Endothelial cell of umbilical vein (primary cell): Measurements from ENCODE around the gene FIGLA. TPM values are rescaled to one million over a fixed set of nuclear protein-coding genes. Genes with fewer than 3 reads are reported as not detected.

Source experiments
- BruUV-seq: library from RNA; stranded (reverse); fragments of 400-500 nt; replicated peaks from 2 replicates; lab custom pipeline; 2021; lab: Mats Ljungman, UMichigan
- CTCF ChIA-PET: fragments of 300-600, 350-600 bp; sonication (Branson Sonifier 250); formaldehyde crosslinking; loops from one replicate; lab custom pipeline; 2021; ENCODE audit warnings: antibody characterized with exemption, inconsistent platforms; lab: Charles Lee
- POLR2A ChIA-PET: fragments of 300-600, 350-600 bp; sonication (Branson Sonifier 250); formaldehyde crosslinking; loops from one replicate; lab custom pipeline; 2021; ENCODE audit warnings: antibody characterized with exemption, inconsistent platforms; lab: Charles Lee
- DNase-seq: peaks from one replicate; pipeline ENCODE4 v3.0.0-alpha.2; 2011; ENCODE audit warnings: low read depth, low spot score
- FAIRE-seq: peaks from 2 replicates; lab custom pipeline; 2011; peaks lifted over from hg19 to GRCh38; lab: Jason Lieb, UNC
- H2AFZ ChIP-seq: 2 replicates; pipeline ENCODE4 v1.6.0; 2012; ENCODE audit warnings: low read depth, low read length, control low read depth, inconsistent platforms
- H3K27ac ChIP-seq: 2 replicates; pipeline ENCODE4 v1.5.1; 2011; ENCODE audit warnings: low read depth, mild to moderate bottlenecking, control low read depth, low read length, moderate library complexity; ENCODE audit not compliant: insufficient read depth
- H3K27me3 ChIP-seq, 2 experiments: 2 replicates each; pipeline versions ENCODE4 v1.6.0 to v1.6.1; 2011; ENCODE audit warnings: low read length in 2 of 2, mixed read lengths in 1 of 2; ENCODE audit not compliant: control insufficient read depth in 2 of 2, insufficient read depth in 2 of 2
- H3K36me3 ChIP-seq, 2 experiments: 2 replicates in 1 of 2; 3 replicates in 1 of 2; pipeline ENCODE4 v1.5.1; 2011; ENCODE audit warnings: low read length in 2 of 2, mild to moderate bottlenecking in 1 of 2, moderate library complexity in 1 of 2; ENCODE audit not compliant: control insufficient read depth in 2 of 2, insufficient read depth in 2 of 2; ENCODE audit errors: extremely low read depth in 1 of 2
- H3K4me1 ChIP-seq: 3 replicates; pipeline ENCODE4 v1.5.1; 2011; ENCODE audit warnings: mild to moderate bottlenecking, low read length; ENCODE audit not compliant: control insufficient read depth, insufficient read depth; ENCODE audit errors: extremely low read depth
- H3K4me2 ChIP-seq: 2 replicates; pipeline ENCODE4 v1.6.1; 2011; ENCODE audit warnings: low read length, control low read depth, mixed read lengths; ENCODE audit not compliant: insufficient read depth
- H3K4me3 ChIP-seq, 3 experiments: fragments of 200-600 bp in 1 of 3; sonication (generic), shearing (Covaris generic) in 1 of 3; replicated peaks in 1 of 3; 2 replicates each; pipeline ENCODE4 v1.5.1; 2011 to 2016; ENCODE audit warnings: control low read depth in 3 of 3, low read length in 3 of 3, mild to moderate bottlenecking in 2 of 3, inconsistent platforms in 1 of 3, low read depth in 1 of 3, moderate library complexity in 1 of 3; ENCODE audit not compliant: insufficient read depth in 1 of 3
- H3K79me2 ChIP-seq: 2 replicates; pipeline ENCODE4 v1.6.0; 2012; ENCODE audit warnings: low read length, inconsistent platforms; ENCODE audit not compliant: control insufficient read depth, insufficient read depth
- H3K9ac ChIP-seq: replicated peaks from 2 replicates; pipeline ENCODE3; 2011; ENCODE audit warnings: low read length, control low read depth; ENCODE audit not compliant: insufficient read depth; ENCODE audit errors: extremely low read depth
- H3K9me1 ChIP-seq: replicated peaks from 3 replicates; pipeline ENCODE4 v1.6.0; 2011; ENCODE audit warnings: mild to moderate bottlenecking, low read length; ENCODE audit not compliant: control insufficient read depth, insufficient read depth; ENCODE audit errors: extremely low read depth
- H3K9me3 ChIP-seq: replicated peaks from 2 replicates; pipeline ENCODE4 v1.5.1; 2012; ENCODE audit warnings: low read length, inconsistent platforms; ENCODE audit not compliant: control insufficient read depth, insufficient read depth
- H4K20me1 ChIP-seq: replicated peaks from 2 replicates; pipeline ENCODE3; 2011; ENCODE audit warnings: mild to moderate bottlenecking, low read length; ENCODE audit not compliant: control insufficient read depth, insufficient read depth; ENCODE audit errors: extremely low read depth
- CTCF ChIP-seq, 2 donors: IDR thresholded peaks; 1 replicate in 1 of 2; 2 replicates in 1 of 2; pipeline ENCODE4 v1.5.1; 2011; ENCODE audit warnings: low read length in 2 of 2, mild to moderate bottlenecking in 2 of 2, moderate library complexity in 2 of 2, control low read depth in 1 of 2, inconsistent platforms in 1 of 2, low read depth in 1 of 2; ENCODE audit not compliant: insufficient read depth in 1 of 2; ENCODE audit errors: extremely low read depth in 1 of 2
- EZH2 ChIP-seq: IDR thresholded peaks from 2 replicates; pipeline ENCODE4 v1.6.1; 2012; ENCODE audit warnings: borderline replicate concordance, low read depth, mild to moderate bottlenecking, moderate library complexity, low read length, inconsistent platforms; ENCODE audit not compliant: severe bottlenecking
- FOS ChIP-seq: IDR thresholded peaks from 2 replicates; pipeline ENCODE4 v1.6.1; 2011; ENCODE audit warnings: mild to moderate bottlenecking, low read length, moderate library complexity, borderline replicate concordance; ENCODE audit not compliant: insufficient read depth
- GATA2 ChIP-seq: IDR thresholded peaks from 2 replicates; pipeline ENCODE4 v1.7.0; 2011; ENCODE audit warnings: low read depth, mild to moderate bottlenecking, moderate library complexity, mixed read lengths, low read length; ENCODE audit not compliant: insufficient read length, insufficient read depth
- JUN ChIP-seq: IDR thresholded peaks from 2 replicates; pipeline ENCODE4 v1.6.1; 2011; ENCODE audit warnings: borderline replicate concordance, low read depth; ENCODE audit not compliant: insufficient read length, insufficient read depth
- MYC ChIP-seq: IDR thresholded peaks from one replicate; pipeline ENCODE4 v1.6.1; 2011; ENCODE audit warnings: mild to moderate bottlenecking, low read depth, low read length
- POLR2A ChIP-seq: IDR thresholded peaks from 2 replicates; pipeline ENCODE4 v1.6.1; 2012; ENCODE audit warnings: low read depth, mild to moderate bottlenecking, control low read depth, low read length
- POLR2AphosphoS5 ChIP-seq: IDR thresholded peaks from 2 replicates; pipeline ENCODE4 v1.6.1; 2012; ENCODE audit warnings: low read depth, mild to moderate bottlenecking, control low read depth, low read length, moderate library complexity; ENCODE audit not compliant: insufficient read depth
- dilution Hi-C: fragments of 300-500 bp; cut with MboI; formaldehyde crosslinking; loops from one replicate; pipeline ENCODE4 v1.15.0; 2019; ENCODE audit warnings: low sequenced_read_pairs; ENCODE audit not compliant: extremely low pct_ligation_motif_present
- intact Hi-C: fragments of 100-400 bp; cut with micrococcal nuclease; formaldehyde crosslinking; loops from one replicate; pipeline ENCODE4 v1.10.0; 2022
- polyA plus RNA-seq, 4 experiments: library from polyadenylated mRNA; depleted of rRNA in 3 of 4; stranded (reverse) in 3 of 4; unstranded in 1 of 4; fragments of >200 nt; gene quantifications; 2 replicates each; pipeline versions ENCODE4 v1.2.1 to v1.2.3, GENCODE V29; 2011 to 2012; ENCODE audit warnings: missing spikeins in 1 of 4
- total RNA-seq: library from RNA; stranded (reverse); gene quantifications from 2 replicates; pipeline ENCODE4 v1.2.3, GENCODE V29; 2021
- TF ChIP-seq, protein P1 (sequence below): IDR thresholded peaks from 2 replicates; pipeline ENCODE4 v1.6.1; 2011; ENCODE audit not compliant: insufficient read depth, insufficient read length

The FIGLA gene
- total and polyA plus RNA-seq, 2 donors (not counting 3 experiments of a cell fraction or from before 2014, with no cell fraction given) = not detected

- H3K4me1 ChIP-seq = no peaks in the 10 kb centered on the region
- FAIRE-seq (no peak), DNase-seq (no peak)
- intact Hi-C loops = no loop called here
- H3K36me3 ChIP-seq = no peaks in the 10 kb centered on the region
- H3K9me1 ChIP-seq = no peaks in the 10 kb centered on the region
- POLR2A ChIA-PET = no interaction called here
- H4K20me1 ChIP-seq = no peaks in the 10 kb centered on the region
- no peak overlapping the region for H2AFZ ChIP-seq
- CTCF ChIA-PET = no interaction called here
- H3K4me3 ChIP-seq = no peak overlapping the region
- H3K4me2 ChIP-seq = no peak overlapping the region
- H3K27ac ChIP-seq = no peak overlapping the region
- BruUV-seq = no TSS peak
- H3K9me3 ChIP-seq = no peaks in the 10 kb centered on the region
- peaks cover 8 to 14% of the 10 kb centered on the region in 2 experiments for H3K27me3 ChIP-seq
- no peak overlapping the region for H3K9ac ChIP-seq
- dilution Hi-C loops = no loop called here
- no peak for TF ChIP-seq JUN
- TF ChIP-seq CTCF (IDR thresholded peaks at IDR 0.05; ENCODE audit: extremely low read depth in 1 of 2, insufficient read depth in 1 of 2, low read depth in 1 of 2, low read length in 2 of 2) = no peak
- no peak for TF ChIP-seq EZH2
- no peak for TF ChIP-seq MYC
- no peak for TF ChIP-seq FOS
- no peak for TF ChIP-seq POLR2A
- TF ChIP-seq GATA2 = no peak
- TF ChIP-seq, protein P1, sequence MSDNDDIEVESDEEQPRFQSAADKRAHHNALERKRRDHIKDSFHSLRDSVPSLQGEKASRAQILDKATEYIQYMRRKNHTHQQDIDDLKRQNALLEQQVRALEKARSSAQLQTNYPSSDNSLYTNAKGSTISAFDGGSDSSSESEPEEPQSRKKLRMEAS = no peak
- no peak for TF ChIP-seq POLR2AphosphoS5
- no peaks in the 10 kb centered on the region for H3K79me2 ChIP-seq
These were observed 38.0 kb downstream of the FIGLA start for GRCh38 chr2:70752396-70752795.
